Astrocyte of the spinal cord (primary cell): Measurements from ENCODE around the gene ERC2.

Source experiments
- DNase-seq: peaks from one replicate; pipeline ENCODE4 v3.0.0; 2011; ENCODE audit warnings: low read depth, low spot score
- H3K4me3 ChIP-seq: 2 replicates; pipeline ENCODE4 v1.5.1; 2011; ENCODE audit warnings: low read depth, mild to moderate bottlenecking, low read length, moderate library complexity
- in situ Hi-C: cut with HindIII; loops from 2 replicates; pipeline ENCODE4 v1.10.0; 2017; ENCODE audit warnings: low sequenced_read_pairs
- TF ChIP-seq, protein P1 (sequence below): IDR thresholded peaks from 2 replicates; pipeline ENCODE4 v1.5.1; 2012; ENCODE audit warnings: low read depth, mild to moderate bottlenecking, low read length, inconsistent platforms

The ERC2 gene

DNA sequence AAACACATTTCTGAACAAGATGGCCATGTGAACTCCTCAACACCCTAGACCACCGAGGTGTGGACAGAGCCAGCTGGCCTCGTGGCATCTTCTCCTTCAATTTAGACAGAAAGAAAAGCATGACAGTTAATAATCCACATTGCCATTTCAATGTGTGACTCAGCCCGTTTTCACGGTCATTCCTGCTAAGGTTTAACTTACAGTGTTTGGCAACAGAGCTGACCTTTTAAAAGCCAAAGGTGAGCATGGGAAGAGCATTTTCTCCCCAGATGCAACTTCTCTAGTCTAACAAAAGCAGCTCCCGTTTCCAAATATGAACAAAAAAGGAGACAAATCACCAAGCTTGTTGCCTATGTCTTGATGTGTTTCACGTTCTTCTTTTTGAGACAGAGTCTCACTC, 563.6 kb downstream of the ERC2 start:
- DNase-seq: no peak
- TF ChIP-seq, protein P1, sequence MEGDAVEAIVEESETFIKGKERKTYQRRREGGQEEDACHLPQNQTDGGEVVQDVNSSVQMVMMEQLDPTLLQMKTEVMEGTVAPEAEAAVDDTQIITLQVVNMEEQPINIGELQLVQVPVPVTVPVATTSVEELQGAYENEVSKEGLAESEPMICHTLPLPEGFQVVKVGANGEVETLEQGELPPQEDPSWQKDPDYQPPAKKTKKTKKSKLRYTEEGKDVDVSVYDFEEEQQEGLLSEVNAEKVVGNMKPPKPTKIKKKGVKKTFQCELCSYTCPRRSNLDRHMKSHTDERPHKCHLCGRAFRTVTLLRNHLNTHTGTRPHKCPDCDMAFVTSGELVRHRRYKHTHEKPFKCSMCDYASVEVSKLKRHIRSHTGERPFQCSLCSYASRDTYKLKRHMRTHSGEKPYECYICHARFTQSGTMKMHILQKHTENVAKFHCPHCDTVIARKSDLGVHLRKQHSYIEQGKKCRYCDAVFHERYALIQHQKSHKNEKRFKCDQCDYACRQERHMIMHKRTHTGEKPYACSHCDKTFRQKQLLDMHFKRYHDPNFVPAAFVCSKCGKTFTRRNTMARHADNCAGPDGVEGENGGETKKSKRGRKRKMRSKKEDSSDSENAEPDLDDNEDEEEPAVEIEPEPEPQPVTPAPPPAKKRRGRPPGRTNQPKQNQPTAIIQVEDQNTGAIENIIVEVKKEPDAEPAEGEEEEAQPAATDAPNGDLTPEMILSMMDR: no peak
- in situ Hi-C loops: no loop called here
- H3K4me3 ChIP-seq: no peak overlapping the region

DNA sequence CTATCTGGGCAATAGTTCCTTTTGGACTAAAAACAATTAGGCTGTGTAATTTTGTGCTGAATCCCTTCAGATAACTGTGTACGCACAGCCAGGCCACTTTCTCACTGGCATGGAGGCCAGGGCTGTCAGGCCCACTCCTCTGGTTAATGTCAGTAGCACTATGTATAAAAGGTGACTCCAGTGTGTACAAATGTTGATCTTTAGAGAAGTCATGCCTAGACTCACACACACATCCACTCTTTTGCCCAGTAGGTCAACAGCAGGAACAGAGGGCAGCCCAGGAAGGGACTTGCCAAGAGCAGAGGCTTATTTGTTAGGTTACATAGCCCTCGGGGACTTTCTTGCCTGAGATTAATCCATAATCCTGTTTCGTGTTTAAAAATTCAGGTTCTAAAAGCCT, 564.6 kb downstream of the ERC2 start:
- TF ChIP-seq, protein P1: no peak
- in situ Hi-C loops: no loop called here
- no peak for DNase-seq
- H3K4me3 ChIP-seq: no peak overlapping the region

DNA sequence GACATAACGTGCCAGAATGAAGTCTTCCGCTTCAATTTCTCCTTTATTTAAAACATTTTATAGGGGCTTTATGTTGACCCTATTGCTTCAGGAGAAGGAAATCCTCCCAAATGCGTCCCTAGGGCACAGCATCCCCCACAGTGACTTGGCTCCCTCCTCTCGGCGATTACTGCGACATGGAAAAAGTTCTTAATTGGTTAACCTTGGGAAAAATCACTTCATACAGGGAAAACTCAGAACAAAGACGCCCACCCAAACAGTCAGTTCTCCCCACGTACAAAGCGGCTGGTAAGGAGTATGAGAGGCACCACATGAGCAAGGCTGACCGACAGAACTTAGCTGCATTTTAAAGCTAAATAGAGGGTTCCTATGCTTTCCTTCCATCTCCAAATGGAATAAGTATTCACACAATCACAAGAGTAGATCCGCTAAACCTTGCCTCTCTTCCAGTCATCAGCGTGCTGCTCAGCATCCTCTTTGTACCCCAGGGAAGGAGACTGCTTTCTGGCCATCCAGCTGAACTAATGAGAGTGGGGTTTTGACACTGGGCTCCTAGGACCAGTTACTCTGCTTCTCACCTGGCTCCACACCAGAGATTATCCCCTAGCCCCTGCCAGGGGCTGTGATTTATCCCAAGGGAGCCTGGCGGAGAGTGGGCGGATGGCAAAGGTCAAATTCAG, 565.9 kb downstream of the ERC2 start:
- no peak for DNase-seq
- no peak overlapping the region for H3K4me3 ChIP-seq
- TF ChIP-seq, protein P1: no peak
- in situ Hi-C loops: no loop called here

DNA sequence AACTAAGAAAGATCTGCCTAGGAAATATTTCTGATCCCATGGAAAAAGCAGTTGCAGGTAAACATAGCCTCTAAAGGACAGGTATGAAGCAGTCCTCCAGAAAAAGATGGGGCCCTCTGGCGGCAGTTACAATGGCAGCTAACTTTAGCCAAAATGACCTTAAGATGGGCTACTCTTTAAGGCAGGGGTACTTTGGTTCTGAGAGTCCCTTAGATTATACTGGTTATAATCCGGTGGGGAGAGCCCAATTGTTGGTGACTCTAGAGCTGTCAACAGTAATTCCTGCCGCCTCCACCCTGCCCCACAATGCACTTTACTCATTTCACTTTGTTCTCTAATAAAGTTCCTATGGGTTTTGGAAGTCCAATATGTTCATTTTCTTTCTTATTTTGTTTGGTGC, 568.4 kb downstream of the ERC2 start:
- no peak overlapping the region for H3K4me3 ChIP-seq
- in situ Hi-C loops: no loop called here
- TF ChIP-seq, protein P1: peak; percentile 40
- DNase-seq: no peak

DNA sequence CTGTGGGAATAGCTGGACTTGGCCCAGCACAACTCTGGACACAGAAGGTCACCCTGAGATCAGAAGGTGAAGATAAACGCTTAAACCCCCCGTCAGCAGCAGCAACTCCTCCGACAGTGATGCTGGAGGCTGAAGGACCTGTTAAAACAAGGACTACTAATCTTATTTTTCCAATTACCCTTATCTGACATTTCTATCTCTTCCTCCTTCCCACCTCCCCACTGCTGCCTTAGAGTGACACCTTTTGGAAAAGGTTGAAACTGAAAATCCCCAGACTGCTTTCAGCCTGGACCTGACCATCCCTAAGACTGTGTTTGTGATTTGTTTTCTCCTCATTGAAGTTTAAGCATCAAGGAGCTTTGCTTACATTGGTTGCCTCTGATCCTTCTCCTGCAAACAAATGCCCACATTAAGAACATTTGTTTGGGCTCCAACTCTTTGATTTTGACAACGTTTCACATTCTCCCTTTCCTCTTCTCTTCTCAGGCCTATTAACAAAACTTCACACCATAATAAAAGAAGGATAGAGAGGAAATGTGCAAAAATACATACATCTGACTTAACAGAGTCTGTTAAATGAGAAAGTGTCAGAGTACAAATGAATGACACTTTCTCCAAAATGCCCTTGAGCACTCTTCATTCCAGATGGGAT, 570.6 kb downstream of the ERC2 start:
- in situ Hi-C loops: no loop called here
- no peak overlapping the region for H3K4me3 ChIP-seq
- TF ChIP-seq, protein P1: peak; percentile 43
- peak; percentile 27 for DNase-seq

DNA sequence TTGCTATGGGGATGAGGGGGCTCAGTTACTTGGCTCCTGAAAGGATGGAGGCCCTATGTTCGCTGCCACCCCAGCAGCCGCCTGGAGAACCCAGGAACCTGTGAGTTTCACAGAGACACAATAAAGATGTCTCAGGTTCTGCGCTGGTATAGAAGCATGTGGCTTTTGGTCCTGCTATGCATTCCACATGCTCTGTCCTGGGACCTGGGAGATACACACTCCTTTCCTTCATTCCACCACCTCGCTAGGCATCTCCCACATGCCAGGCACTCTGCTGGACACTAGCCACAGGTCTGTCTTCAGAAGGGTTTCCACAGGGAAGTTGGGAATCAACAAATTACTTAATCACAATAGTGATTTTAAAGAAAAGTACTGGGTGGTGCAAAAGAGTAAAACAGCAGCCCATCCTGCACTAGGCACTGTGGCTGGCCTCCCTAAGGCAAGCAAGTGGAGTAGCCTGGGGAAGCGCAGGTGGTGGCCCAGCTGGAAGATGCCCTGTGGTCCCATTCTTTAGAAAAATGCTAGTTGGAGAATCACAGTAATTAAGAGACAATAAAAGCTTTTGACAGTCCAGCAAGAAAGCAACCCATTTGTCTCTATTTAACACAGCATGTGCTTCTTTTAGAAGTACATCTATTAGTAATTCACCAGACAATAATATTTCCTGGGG, 572.2 kb downstream of the ERC2 start:
- no peak overlapping the region for H3K4me3 ChIP-seq
- DNase-seq: no peak
- in situ Hi-C loops: no loop called here
- TF ChIP-seq, protein P1: no peak
